Stimulated activated CD4-positive, alpha-beta T cell treated with anti-CD3 and anti-CD28 coated beads, Interleukin-2, amount 100 ng/mL, for 48 hours (primary cell): ENCODE measurements around the gene CIT.

Source experiments
- DNase-seq, 2 donors: peaks; one replicate each; pipeline ENCODE4 v3.0.0-alpha.2; 2020

CIT gene

DNA sequence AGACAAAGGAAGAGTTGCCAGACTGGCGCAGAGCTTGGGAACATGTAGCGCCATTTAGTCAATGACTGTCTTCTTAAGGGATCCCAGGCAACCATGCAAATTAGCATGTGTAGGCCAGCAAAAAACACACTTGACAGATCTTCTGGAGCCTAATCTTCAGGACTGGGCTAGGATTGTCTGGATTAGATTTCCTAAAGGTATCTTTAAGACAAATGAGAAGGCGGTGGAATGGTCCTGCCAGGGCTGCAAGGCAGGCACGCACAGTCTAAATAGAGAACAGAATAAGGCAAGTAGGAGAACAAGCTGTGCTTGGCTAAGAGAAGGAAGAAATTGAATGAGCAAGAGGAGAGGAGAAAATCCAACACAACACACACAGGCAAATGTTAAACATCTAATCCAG is 80.0 kb downstream of the CIT start:
- DNase-seq = no peak

DNA sequence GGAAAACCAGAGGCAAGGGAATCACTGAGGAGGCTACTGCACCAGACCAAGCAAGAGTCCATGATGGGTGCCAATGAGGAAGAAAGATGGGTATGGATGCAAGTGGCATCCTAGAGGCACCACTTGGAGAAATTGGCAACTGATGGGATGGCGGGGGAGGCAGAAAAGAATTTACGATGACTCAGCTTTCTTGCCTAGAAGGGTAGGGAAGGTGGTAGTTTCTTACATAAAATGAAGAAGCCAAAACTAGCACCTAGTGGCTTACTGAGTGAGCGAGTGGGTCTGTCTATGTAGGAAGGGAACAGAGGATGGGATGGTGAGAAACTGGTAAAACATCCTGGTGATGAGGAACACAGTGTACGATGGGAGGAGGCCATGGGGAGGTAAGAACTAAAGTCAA is 80.8 kb downstream of the CIT start:
- DNase-seq = no peak

DNA sequence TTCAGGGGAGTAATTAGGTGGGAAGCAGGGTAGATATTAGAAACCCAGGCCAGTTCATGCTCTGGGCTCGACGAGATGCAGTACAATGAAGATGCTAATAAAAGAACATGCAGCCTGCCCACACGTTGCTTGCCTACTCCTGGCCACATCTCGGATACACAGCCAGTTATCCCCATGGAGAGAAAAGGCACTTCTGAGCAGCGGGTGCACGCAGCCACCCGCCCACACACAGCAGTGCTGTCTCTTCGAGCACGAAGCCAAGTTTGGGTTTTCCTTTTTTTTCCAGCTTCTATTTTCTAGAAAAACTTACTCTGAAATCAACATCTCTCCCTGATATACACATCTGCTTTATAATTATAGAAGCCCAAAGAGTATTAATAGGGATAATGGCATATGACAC is 85.7 kb downstream of the CIT start:
- no peak for DNase-seq

DNA sequence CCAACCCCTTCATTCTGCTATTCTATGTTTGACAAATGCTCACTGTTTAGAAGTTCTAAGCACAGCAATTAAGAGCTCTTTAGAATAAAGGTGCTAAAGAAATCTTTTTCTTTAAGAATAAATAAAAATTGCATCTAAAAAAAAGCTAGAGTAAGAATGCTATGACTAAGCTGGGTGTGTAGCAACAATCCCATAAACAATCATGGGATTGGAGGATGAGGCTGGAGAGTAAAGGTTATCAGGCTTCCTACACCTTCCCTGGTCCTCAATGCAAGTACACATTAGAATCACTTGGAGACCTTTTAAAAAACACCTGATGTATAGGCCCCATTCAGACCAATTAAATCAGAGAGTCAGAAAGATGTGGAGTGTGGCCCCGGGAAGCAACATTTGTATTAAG is 88.3 kb downstream of the CIT start:
- no peak for DNase-seq

DNA sequence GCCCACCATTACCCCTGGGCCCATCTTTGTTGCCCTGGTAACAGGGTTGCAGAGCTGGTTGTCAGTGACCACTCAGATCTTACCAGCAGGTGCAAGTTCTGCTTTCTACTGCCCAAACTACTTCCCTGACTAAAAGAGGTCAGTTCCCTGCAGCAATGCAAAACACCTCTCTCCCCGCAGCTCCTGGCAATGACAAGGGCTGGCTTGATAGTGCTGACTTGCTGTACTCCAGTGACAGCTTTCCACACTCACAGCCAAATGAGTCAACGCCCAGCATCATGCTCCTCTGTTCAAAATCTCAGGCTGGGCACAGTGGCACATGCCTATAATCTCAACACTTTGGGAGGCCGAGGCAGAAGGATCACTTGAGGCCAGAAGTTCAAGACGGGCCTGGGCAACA is 90.6 kb downstream of the CIT start:
- no peak for DNase-seq

DNA sequence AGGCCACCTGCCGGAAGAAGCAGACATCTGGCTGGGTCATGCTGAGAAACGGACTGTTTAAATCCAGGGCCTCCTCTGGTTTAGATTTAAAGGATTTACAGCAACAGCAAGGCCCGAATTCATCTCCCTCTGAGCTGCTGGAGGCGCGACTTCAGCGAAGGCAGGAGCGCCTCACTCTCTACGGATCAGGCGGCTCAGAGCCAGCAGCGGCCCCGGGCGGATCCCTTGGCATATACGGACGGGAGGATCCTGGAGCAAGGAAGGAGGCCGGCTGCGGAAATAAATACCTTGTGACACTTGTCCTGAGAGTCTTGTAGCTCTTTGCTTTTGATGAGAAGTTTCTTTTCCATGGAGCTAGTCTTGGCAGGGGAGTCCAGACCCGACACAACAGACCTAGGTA is 92.4 kb downstream of the CIT start:
- no peak for DNase-seq

DNA sequence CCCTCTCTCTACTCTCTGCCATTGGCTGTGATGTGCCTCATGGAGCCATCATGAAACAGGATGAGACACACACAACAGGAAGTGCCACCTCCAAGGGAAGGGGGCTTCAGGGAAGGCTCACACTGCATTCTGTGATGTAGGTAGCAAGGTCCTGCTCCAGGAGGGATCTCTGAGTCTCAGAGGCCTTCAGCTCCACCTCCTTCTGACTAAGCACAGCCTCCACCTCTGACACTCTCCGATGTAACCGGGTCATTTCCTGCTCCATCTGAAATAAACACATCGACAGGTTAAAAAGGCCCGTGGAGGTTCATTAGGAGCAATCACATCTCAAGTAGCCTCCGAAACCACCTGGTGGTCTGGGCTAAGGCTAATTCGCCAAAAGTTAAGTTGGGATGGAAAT is 93.3 kb downstream of the CIT start:
- no peak for DNase-seq

DNA sequence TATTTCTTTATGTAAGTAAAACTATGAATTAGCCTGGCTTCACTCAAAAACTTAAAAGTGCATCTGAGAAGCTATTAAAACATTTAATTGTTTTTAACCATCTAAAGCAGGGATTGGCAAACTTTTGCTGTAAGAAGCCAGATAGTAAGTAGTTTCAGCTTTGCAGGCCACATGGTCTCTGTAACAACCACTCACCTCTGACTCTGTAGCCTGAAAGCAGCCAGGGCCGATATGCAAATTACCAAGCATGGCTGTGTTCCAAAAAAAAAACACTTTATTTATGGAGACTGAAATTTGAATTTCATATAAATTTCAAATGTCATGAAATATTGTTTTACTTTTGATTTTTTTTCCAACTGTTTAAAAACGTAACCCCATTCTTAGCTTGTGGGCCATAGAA is 95.3 kb downstream of the CIT start:
- no peak for DNase-seq

DNA sequence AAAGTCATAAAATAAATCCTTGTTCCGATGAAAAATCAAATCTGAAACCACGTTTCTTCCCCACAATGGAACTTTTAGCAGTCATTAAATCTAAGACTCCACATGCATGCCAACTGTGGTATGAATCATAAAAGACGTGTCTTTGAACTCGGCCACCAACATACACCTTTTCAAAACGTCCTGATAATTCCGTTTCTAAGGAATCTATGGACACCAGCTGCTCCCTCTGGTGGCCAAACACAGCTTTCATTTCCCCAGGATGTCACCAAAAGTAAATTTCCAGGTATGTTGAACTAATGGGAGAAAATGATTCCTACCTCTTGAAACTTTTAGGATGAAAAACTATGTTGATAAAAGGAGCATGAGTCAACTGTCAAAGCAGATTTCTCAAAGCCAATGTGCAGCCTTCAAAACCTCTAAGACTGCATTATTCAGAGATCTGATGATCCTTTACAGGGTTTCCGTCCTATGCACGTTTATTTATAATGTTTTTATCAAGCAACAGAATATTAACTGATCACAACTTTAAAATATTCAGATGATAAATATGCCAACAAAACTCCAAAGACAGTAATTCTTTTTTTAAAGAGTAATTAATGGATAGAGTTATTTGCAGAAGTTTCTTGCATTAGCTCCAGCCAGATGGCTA is 96.2 kb downstream of the CIT start:
- DNase-seq = no peak

DNA sequence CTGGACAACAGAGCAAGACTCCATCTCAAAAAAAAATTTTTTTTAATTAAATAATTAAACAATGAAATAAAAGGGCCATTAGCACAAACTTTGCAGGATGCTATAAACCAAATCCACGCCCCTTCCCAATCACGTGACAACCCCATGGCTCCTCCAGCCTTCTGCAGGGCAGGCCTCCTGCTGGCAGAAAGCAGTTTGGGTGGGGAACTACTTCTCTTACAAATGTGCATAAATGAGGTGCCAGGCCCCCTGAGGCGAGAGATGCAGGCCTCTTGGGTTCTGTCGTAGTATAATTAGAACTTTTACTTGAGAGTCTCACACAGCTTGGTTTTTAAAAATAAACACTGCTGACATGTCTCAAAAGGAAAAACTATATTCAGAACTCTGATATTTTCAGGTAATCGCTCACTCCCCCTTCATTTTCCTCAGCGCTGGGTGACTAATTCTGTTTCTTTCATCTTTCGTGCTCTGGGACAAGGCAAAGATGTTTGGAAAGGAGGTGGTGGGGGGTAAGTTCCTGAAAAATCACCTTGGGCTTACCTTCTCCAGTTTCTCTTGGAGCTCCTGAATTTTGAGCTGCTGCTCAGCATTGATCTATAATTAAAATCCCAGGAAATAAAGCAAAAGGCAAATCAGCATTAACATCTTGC is 101.7 kb downstream of the CIT start:
- DNase-seq = no peak

DNA sequence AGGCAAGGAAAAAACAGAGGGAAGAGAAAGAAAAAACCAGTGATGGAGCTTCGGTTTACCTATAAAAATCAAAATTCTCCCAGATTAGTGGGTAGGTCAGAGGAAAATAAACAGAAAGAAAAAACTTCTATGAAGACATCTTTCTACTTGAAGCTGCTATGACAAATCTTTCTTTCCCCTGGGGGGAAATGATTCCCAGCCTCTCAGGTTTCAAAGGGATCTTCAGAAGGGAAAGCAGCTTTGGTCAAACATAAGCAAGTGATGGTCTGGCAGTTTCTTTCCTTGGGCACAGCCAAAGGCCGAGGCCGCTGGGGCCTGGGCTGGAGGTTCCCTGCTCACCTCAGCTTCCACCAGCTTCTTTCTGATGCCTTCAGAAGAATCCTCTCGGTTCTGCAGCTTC is 104.7 kb downstream of the CIT start:
- DNase-seq = no peak

DNA sequence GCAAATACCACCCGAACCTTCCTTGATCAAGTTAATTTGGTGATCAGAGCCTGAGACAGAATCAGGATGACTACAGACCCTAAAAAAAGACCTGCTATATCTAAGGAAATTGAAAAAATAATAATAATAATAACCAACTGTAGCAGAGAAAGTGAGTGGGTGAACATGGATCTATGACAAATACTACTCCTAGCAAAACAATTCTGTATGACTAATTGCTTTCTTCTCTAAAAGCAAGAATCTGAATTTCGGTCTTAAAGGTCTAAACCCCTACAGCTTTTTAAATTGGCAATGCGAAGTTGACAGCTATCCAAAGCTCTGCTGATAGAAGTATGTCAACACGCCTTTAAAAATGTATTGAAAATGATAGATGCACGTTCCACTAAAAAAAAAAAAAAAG is 107.0 kb downstream of the CIT start:
- DNase-seq = no peak

DNA sequence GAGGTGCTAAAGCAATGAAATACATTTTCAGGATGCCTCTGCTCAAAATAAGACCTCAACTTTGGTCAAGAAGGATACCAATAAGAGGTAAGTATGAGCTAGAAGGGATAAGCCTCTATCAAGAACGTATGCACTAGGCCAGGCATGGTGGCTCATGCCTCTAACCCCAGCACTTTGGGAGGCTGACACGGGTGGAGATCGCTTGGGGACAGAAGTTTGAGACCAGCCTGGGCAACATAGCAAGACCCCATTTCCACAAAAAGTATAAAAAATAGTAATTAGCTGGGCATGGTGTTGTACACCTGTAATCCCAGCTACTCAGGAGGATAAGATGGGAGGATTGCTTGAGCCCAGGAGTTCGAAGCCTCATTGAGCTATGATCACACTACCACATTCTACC is 114.5 kb downstream of the CIT start:
- DNase-seq = no peak

DNA sequence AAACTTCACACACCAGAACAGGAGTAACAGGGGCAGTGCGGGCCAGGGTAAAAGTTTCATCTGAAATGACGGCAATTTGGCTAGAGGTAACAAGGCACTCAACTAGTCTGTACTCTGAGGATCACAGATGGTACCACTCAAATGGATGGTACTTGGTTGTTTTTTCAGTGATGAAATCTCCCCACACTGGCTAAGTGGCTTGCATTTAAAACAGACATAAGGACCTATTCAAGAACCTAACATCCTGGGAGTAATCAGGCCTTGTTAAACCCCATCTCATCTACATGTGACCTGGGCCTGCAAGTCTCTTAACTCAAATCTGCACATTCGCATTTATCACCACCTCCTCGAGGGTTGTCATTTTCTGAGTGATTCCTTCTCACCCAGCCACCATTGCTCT is 118.4 kb downstream of the CIT start:
- no peak for DNase-seq

DNA sequence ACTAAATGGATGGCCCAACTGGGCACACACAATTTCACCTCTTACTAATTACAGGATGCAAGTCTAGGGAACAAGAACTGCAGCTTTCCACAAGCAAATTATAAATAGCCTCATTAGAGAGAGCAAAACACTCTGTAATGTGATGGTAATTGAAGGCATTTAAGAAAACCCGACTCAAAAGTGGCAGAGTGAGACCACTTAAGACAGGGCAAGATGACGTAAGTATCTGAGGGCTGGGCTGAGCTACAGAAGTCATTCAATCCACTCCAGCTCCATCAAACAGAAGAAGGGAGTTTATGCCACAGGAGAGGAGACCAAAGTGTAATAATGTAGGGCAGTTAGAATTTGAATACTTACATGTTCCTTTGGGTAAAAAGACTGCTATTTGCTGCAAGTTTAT is 118.9 kb downstream of the CIT start:
- no peak for DNase-seq

DNA sequence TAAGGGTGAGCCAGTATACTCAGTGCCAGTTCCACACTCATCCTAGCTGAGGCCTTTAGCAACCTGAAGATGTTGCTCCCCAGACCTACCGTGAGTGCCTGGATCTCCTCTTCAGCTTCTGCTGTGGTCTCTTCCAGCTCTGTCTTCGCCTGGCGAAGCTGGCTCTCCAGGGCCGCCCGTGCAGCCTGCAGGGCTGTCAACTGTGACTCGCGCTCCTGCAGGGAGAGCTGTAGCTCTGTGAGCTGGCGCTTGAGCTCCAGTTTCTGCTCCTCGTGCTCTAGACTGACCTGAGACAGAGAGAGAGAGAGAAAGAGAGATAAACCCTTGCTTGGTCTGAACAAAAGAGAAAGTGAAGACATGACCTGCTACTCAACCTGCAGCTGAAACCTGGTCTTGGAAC is 125.2 kb downstream of the CIT start:
- DNase-seq = no peak

DNA sequence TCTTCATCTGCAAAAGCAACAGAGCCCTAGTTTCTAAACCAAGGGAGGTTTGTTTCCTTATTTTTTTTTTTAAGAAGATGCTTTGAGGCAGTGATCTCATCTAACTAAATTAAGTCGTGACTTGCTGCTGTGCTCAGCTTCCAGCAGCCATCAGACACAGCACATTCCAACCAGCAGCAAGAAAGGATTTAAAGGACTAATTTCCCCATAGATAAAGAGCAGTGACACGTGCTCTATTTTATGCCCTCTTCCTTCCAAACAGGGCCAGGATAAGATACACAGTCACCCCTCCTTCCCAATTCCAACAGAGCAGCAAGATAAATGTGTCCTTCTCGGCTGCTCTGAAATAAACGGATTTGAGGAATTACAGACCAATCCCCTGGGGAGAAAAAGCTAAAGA is 127.5 kb downstream of the CIT start:
- no peak for DNase-seq

DNA sequence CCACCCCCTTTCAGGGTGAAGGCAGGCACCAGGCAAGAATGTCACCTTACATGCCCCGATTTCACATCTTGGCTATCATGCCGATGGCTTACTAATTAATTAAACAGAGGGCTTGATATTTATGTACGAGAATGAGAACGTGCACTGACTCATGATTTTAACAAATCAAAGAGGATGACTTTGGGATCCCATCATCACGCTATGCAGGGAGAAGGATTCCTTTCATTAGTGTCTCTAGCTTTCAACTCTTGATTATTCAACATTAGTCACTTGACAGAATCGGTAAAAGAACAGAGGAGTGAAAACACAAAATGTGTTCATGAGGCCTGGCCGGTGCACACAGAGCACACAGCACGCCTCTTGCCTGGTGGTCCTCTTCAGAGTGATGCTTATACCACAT is 128.6 kb downstream of the CIT start:
- no peak for DNase-seq

DNA sequence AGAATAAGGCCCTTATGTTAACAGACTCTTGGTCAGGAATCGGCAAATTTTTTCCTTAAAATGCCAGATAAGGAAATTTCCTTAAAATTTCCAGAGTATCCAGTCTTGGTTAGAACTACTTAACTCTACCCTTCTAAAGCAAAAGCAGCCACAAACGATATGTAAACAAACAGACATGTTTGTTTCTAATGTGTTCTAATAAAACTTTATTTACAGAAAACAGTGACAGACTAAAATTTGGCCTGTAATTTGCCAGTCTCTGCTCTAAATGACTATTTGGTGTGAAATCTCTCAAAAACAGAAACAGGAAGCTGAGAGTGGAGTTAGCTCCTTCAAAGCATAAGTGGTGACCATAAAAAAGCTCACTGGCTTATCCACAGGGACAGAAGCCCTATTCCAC is 131.0 kb downstream of the CIT start:
- no peak for DNase-seq

DNA sequence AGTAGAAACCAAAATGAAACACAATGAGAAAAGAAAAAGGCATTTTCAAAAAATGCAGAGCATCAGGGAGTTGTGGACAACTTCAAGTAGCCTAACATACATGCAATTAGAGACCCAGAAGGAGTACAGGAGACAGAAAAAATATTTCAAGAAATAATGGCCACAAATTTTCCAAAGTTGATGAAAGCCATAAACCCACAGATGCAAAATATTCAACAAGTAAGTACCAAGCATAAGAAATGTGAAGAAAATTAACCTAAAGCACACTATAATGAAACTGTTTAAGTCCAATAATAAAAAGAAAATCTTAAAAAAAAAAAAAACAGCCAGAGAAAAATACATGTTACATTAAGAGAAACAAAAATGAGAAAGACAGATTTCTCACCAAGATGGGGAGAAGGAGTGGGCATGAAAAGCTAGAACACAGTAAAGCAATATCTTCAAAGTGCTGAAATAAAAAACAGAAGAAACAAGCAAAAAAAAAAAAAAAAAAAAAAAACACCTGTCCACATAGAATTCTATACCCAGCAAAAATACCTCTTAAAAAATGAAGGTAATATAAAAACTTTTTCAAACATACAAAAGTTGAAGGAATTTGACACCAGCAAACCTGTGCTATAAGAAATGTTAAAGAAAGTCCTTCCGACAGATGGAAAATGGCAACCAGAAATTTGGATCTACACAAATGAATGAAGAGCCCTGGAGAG is 132.1 kb downstream of the CIT start:
- DNase-seq = no peak

DNA sequence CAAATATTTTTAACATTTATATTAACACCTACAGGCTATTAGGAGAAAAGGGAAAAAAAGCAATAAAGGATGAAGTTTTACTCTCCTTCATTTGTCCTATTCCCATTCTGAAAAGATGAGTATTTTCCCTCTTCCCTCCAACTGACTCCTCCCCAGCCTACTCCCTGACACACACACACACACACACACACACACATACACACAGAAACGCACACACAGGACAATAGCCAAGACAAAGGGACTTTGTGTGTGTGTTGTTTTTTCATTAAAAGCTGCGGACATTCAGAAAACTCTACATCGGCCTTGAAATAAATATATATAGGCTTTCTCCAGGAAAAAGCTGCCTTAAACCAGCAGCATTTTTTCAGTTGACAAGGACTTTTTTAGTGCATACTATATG is 134.4 kb downstream of the CIT start:
- DNase-seq = no peak

DNA sequence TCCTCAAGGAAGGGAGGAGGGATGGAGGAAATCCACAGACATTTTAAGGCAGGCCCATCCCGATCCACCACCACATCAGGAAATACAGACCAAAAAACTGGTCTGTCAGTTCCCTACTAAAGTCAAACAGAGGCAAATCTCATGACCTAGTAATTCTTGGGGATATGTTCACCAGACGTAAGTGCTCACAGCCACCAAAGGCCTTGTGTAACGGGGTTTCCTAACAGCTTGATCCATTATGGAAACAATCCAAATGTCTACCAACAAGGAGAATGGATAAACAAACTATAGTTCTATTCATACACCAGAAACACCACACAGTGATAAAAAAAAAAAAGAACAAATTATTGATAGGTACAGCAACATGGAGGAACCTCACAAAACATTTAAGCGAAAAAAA is 136.3 kb downstream of the CIT start:
- no peak for DNase-seq

DNA sequence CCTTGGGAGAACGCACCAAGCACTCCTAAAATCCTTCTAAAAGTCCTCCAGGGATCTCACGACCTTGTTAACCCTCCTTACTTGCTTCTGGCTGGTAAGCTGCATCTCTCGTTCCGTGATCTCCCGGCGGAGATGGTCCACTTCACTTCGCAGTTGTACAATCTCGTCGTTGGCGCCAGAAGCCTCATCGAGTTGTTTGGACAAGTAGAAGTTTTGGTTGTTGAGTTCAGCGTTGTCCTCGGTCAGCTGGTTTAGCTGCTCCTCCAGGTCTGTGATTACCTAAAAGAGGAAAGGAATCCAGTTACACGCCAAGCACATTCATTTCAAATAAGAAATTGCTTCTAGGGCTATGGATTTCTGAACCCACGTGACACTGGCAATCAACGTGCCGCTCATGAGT is 142.0 kb downstream of the CIT start:
- DNase-seq = no peak

DNA sequence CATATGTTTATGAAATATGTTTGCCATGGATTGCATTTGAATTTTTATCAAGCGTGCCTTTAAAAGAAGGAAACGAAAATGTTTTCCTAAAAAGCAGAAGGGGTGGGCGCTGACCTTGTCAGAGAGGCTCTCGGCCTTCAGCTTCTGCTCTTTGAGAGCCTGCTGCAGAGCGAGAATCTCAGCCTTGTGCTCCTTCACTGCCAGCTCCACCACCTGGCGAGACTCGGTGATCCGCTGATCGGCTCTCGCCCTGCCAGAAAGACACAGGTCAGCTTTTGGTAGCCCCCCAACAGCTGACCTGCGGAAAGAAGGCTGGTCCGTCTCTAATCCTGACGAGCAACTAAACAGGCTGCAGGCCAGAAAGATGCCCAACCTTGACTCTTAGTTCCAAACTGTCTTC is 146.7 kb downstream of the CIT start:
- DNase-seq = no peak

DNA sequence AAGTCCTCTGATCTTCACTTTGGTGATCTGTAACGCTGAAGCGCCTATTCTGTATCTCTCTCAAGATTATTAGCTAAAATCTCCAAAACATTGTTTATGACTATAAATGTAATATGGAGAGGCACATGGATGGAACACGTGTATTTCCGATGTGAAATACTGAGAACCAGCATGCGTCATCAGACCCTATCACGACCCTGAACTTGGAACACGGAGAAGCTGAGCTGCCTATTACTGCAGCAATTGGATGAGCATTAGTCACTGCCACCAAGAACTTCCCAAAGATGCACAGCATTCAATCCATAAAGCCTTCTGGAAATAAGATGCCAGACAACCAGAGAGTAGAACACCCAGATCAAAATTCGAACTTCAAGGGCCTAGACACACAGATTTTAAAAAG is 147.2 kb downstream of the CIT start:
- no peak for DNase-seq
